ENCODE results near the gene NBEA. TPM values are rescaled to one million over a fixed set of nuclear protein-coding genes. Genes with fewer than 3 reads are reported as not detected.

The NBEA gene
- total RNA-seq, 1 experiment from 2014 or later = 4.1 TPM

DNA sequence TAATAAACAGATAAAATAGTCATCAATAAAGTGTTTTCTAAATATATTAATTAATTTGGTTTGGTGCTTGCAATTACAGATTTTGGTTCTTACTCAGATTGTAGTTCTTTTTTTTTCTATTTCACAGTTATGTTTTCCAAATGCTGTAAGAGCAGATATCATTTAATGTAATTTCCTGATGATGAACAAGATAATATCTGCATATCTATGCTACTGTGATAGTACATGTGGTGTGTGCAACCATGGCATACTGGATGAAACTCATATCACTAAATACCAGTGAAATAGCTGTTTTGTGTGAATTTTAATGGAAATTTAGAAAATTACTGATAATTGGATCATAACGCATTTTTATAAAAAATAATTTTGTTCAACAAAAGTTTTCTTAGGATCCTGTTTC lies 623.2 kb downstream of the NBEA start:
- ChIA-PET POLR2A (interaction anchor here (0.6 kb wide), 1 partner anchor 19 kb away, joined by 3 read pairs; no protein-coding TSS in a partner anchor), CTCF (no interaction called here), RAD21 (ENCODE audit: low non-redundant PET in 1 of 2, low total read pairs in 2 of 2, uncharacterized antibody in 2 of 2, unreplicated experiment in 2 of 2) (no interaction called here)
- H2AFZ ChIP-seq (ENCODE audit: low read depth, low read length, poor library complexity, severe bottlenecking) = no peak overlapping the region
- no peaks in the 10 kb centered on the region for H3K9me2 ChIP-seq (ENCODE audit: insufficient read depth)
- no peaks in the 10 kb centered on the region for H3K4me1 ChIP-seq (ENCODE audit: control insufficient read depth in 1 of 2, insufficient read depth in 2 of 2, low read length in 2 of 2)
- no peak for DNase-seq (ENCODE audit: low read depth, low spot score)
- H3K36me3 ChIP-seq (ENCODE audit: control insufficient read depth in 1 of 2, insufficient read depth in 2 of 2, low read length in 2 of 2) = no peaks in the 10 kb centered on the region
- no peak overlapping the region for H3K4me3 ChIP-seq (replicated peaks in 1 of 2; ENCODE audit: low read depth in 1 of 2, low read length in 2 of 2)
- no peak for ATAC-seq
- intact Hi-C loops (cut with micrococcal nuclease) = no loop called here
- TF ChIP-seq YY1 (IDR thresholded peaks at IDR 0.05; ENCODE audit: extremely low read depth, insufficient replicate concordance, low read depth, low read length) (no peak), RAD21 (IDR thresholded peaks at IDR 0.05; ENCODE audit: low read depth) (no peak), ZNF274 (IDR thresholded peaks at IDR 0.05; ENCODE audit: low read depth, low read length) (no peak), SIN3A (IDR thresholded peaks at IDR 0.05; ENCODE audit: low read depth) (no peak), CBX3 (IDR thresholded peaks at IDR 0.05; ENCODE audit: low read depth) (no peak), JUND (IDR thresholded peaks at IDR 0.05) (no peak)
- TF ChIP-seq, protein P1, sequence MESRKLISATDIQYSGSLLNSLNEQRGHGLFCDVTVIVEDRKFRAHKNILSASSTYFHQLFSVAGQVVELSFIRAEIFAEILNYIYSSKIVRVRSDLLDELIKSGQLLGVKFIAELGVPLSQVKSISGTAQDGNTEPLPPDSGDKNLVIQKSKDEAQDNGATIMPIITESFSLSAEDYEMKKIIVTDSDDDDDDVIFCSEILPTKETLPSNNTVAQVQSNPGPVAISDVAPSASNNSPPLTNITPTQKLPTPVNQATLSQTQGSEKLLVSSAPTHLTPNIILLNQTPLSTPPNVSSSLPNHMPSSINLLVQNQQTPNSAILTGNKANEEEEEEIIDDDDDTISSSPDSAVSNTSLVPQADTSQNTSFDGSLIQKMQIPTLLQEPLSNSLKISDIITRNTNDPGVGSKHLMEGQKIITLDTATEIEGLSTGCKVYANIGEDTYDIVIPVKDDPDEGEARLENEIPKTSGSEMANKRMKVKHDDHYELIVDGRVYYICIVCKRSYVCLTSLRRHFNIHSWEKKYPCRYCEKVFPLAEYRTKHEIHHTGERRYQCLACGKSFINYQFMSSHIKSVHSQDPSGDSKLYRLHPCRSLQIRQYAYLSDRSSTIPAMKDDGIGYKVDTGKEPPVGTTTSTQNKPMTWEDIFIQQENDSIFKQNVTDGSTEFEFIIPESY (IDR thresholded peaks at IDR 0.05; ENCODE audit: extremely low read depth, insufficient replicate concordance, low read length) = no peak
- TF ChIP-seq, protein P2, sequence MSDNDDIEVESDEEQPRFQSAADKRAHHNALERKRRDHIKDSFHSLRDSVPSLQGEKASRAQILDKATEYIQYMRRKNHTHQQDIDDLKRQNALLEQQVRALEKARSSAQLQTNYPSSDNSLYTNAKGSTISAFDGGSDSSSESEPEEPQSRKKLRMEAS (IDR thresholded peaks at IDR 0.05) = no peak
- no peak overlapping the region for H3K27ac ChIP-seq (ENCODE audit: low read depth, low read length)
- H3K4me2 ChIP-seq (ENCODE audit: low read length) = no peak overlapping the region
- H3K79me2 ChIP-seq (ENCODE audit: insufficient read depth, low read length) = no peaks in the 10 kb centered on the region
- no TSS peak for BruUV-seq (replicated peaks)
- H3K27me3 ChIP-seq (ENCODE audit: insufficient read depth, low read length) = no peaks in the 10 kb centered on the region
- no peaks in the 10 kb centered on the region for H3K9me3 ChIP-seq (ENCODE audit: control insufficient read depth in 1 of 2, insufficient read depth in 1 of 2, low read depth in 1 of 2, low read length in 2 of 2)
- no peaks in the 10 kb centered on the region for H4K20me1 ChIP-seq (ENCODE audit: insufficient read depth)
- no peak overlapping the region for H3K9ac ChIP-seq (ENCODE audit: low read length)

DNA sequence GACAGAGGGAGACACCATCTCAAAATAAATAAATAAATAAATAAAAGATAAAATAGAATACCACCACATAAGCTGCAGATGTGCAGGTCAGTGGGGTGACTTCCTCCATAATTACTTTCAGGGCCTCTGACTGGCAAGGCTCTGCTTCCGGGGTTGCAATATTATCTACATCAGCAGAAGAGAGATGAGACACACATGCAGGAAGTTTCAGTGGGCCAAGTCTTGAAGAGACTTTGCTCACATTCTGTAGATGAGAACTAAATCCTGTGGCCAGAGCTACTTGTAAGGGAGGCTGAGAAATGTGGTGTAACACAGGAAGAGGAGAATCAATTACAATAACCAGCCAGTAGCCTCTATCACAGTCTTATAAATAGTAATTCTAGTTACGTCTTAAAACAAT lies 624.3 kb downstream of the NBEA start:
- ChIA-PET POLR2A (no interaction called here), RAD21 (ENCODE audit: low non-redundant PET in 1 of 2, low total read pairs in 2 of 2, uncharacterized antibody in 2 of 2, unreplicated experiment in 2 of 2) (no interaction called here), CTCF (no interaction called here)
- H3K9ac ChIP-seq (ENCODE audit: low read length) = no peak overlapping the region
- no peak for DNase-seq (ENCODE audit: low read depth, low spot score)
- H4K20me1 ChIP-seq (ENCODE audit: insufficient read depth) = no peaks in the 10 kb centered on the region
- no peaks in the 10 kb centered on the region for H3K4me1 ChIP-seq (ENCODE audit: control insufficient read depth in 1 of 2, insufficient read depth in 2 of 2, low read length in 2 of 2)
- ATAC-seq = no peak
- no peaks in the 10 kb centered on the region for H3K27me3 ChIP-seq (ENCODE audit: insufficient read depth, low read length)
- no peak overlapping the region for H3K27ac ChIP-seq (ENCODE audit: low read depth, low read length)
- no peaks in the 10 kb centered on the region for H3K9me2 ChIP-seq (ENCODE audit: insufficient read depth)
- no peak overlapping the region for H3K4me2 ChIP-seq (ENCODE audit: low read length)
- no peak overlapping the region for H3K4me3 ChIP-seq (replicated peaks in 1 of 2; ENCODE audit: low read depth in 1 of 2, low read length in 2 of 2)
- H2AFZ ChIP-seq (ENCODE audit: low read depth, low read length, poor library complexity, severe bottlenecking) = no peak overlapping the region
- no peaks in the 10 kb centered on the region for H3K79me2 ChIP-seq (ENCODE audit: insufficient read depth, low read length)
- intact Hi-C loops (cut with micrococcal nuclease) = no loop called here
- BruUV-seq (replicated peaks) = no TSS peak
- H3K36me3 ChIP-seq (ENCODE audit: control insufficient read depth in 1 of 2, insufficient read depth in 2 of 2, low read length in 2 of 2) = no peaks in the 10 kb centered on the region
- no peaks in the 10 kb centered on the region for H3K9me3 ChIP-seq (ENCODE audit: control insufficient read depth in 1 of 2, insufficient read depth in 1 of 2, low read depth in 1 of 2, low read length in 2 of 2)
- TF ChIP-seq EZH2phosphoT487 (IDR thresholded peaks at IDR 0.05; ENCODE audit: borderline replicate concordance) (no peak), ZNF274 (IDR thresholded peaks at IDR 0.05; ENCODE audit: low read depth, low read length) (no peak), EGR1 (IDR thresholded peaks at IDR 0.05; ENCODE audit: low read depth) (no peak), YY1 (IDR thresholded peaks at IDR 0.05; ENCODE audit: extremely low read depth, insufficient replicate concordance, low read depth, low read length) (no peak), CEBPB (IDR thresholded peaks at IDR 0.05; ENCODE audit: low read depth) (no peak), POLR2AphosphoS5 (IDR thresholded peaks at IDR 0.05; ENCODE audit: low read depth, low read length) (no peak)
- TF ChIP-seq, protein P2 (IDR thresholded peaks at IDR 0.05) = no peak
- TF ChIP-seq, protein P1 (IDR thresholded peaks at IDR 0.05; ENCODE audit: extremely low read depth, insufficient replicate concordance, low read length) = no peak
- TF ChIP-seq, protein P3, sequence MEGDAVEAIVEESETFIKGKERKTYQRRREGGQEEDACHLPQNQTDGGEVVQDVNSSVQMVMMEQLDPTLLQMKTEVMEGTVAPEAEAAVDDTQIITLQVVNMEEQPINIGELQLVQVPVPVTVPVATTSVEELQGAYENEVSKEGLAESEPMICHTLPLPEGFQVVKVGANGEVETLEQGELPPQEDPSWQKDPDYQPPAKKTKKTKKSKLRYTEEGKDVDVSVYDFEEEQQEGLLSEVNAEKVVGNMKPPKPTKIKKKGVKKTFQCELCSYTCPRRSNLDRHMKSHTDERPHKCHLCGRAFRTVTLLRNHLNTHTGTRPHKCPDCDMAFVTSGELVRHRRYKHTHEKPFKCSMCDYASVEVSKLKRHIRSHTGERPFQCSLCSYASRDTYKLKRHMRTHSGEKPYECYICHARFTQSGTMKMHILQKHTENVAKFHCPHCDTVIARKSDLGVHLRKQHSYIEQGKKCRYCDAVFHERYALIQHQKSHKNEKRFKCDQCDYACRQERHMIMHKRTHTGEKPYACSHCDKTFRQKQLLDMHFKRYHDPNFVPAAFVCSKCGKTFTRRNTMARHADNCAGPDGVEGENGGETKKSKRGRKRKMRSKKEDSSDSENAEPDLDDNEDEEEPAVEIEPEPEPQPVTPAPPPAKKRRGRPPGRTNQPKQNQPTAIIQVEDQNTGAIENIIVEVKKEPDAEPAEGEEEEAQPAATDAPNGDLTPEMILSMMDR (IDR thresholded peaks at IDR 0.05 in 2 of 3, conservative IDR thresholded peaks at IDR 0.05 in 1 of 3; ENCODE audit: borderline replicate concordance in 1 of 3, insufficient read depth in 1 of 3, low read depth in 2 of 3, low read length in 2 of 3) = no peak
